ENCODE results near the gene LPXN.
A peak's percentile ranks its signal among the peaks of the same experiment; 100 is the strongest.

Gene LPXN

GRCh38 chr11:58511636-58512035 is 64.0 kb downstream of the LPXN start:
- no peak for DNase-seq

DNA sequence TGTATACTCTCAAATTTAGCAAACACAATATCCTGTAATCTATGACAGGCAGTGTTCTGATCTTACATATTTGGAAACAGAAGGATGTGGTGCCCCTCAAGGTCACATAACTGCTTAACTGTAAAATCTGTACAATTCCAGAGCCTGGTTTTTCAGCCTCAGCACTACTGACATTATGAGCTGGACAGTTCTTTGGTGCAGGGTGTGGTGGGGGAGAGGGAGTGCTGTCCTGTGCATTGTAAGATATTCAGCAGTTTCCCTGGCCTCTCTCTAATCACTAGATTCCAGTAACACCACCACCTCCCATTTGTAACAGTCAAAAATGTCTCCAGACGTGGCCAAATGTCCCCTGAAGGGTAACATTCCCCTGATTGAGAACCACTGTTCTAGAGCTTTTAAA is 65.9 kb downstream of the LPXN start:
- DNase-seq, result peak; percentile 38

GRCh38 chr11:58508814-58509213 is 66.8 kb downstream of the LPXN start:
- no peak for DNase-seq

DNA sequence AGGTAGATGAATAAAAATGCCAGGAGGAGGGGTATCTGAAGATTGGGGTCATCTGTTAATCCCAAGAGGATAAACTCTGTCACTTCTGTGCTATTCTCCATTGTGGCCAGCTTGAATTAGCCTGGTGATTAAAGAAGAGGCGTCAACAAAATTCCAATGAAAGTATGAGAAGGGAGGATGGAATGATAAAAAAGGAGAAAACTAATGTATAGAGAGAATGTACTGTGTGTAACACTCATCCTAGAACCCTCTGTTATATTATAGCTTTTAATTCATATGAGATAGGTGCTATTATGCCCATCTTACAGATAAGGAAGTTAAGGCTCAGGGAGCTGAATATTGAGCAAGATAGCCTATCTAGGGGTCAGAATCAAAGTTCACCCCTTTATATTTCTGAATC is 67.7 kb downstream of the LPXN start, which contains the start of gene OR5B21:
Gene OR5B21, minus strand, starts transcription at position 101 of the 400 bp plus-strand sequence. Its CDS starts 0 bp downstream, at position 101.
- no peak for DNase-seq

- no peak for DNase-seq
Measured at GRCh38 chr11:58507355-58507754, 68.3 kb downstream of the LPXN start.

DNA sequence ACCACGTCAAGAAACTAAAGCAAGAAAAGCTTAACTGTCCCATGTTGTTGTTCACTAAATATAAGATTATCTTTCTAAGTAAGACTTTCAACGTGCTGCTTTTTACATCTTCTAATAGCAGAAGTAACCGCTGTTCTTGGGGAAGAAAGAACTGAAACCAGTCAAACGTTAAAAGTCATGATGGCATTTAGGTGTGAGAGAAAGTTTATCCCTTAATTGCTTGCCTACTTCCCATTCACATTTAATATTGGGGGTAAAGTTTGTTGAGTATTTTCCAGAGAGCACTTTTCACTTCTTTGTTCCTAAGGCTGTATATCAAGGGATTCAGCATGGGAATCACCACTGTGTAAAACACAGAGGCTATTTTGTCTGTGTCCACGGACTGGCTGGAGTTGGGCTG is 68.7 kb downstream of the LPXN start:
- no peak for DNase-seq

DNA sequence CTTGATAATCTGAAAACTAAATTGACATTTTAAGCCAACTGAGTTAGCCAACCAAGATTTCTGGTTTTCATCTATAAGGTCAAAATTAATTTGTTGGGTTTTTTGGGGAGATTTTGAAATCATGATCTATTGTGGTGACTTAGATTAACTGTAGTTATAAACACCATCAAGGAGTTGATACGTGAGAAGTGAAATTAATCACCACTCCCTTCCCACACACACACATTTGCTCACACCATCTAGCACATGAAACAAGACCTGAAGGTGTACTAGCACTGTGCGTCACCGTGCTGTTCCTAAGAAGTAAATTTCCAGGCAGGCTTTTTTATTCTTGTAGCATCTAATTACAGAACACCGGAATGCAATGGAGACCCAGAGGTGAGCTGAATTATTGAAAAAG is 69.8 kb downstream of the LPXN start:
- no peak for DNase-seq

GRCh38 chr11:58504232-58504631 is 71.4 kb downstream of the LPXN start:
- no peak for DNase-seq

GRCh38 chr11:58503361-58503856 is 72.2 kb downstream of the LPXN start:
- DNase-seq, result no peak

DNA sequence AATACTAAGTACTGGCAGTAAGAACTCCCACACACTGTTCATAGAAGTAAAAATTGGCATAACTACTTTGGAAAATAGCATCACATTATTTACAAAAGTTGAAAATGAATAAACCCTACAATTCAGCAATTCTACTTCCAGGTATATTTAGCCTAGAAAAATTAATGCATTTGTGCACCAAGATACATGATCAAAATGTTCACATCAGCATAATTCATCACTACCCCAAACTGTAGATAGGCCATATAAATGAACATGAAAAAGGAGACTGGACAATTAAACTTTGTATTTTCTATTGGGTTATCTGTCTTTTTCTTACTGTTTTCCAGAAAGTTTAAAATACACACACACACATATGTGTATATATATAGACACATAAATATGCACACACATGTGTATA is 73.7 kb downstream of the LPXN start:
- DNase-seq, result no peak

DNA sequence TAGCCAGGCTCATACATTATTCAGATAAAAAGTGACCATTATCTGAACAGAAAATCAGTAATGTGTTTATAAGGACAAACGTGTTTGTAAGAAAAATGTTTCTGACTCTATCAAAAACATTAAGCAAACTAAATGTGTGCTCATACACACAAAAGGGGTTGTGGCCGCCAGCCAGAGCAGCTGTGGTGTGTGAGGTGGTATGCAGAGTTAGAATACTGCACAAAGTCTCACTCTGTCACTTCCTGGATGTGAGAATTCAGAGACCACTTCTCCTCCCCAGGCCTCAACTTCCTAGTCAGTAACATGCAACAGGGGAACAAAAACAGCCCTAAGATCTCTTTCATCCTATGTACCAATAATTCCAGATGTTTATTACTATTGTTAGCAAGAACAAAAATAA is 77.2 kb downstream of the LPXN start:
- DNase-seq, result peak; percentile 59

GRCh38 chr11:58497951-58498350 is 77.7 kb downstream of the LPXN start:
- DNase-seq, result no peak

GRCh38 chr11:58495906-58496305 is 79.8 kb downstream of the LPXN start:
- no peak for DNase-seq

- no peak for DNase-seq
Measured at GRCh38 chr11:58494101-58494500, 81.6 kb downstream of the LPXN start.

DNA sequence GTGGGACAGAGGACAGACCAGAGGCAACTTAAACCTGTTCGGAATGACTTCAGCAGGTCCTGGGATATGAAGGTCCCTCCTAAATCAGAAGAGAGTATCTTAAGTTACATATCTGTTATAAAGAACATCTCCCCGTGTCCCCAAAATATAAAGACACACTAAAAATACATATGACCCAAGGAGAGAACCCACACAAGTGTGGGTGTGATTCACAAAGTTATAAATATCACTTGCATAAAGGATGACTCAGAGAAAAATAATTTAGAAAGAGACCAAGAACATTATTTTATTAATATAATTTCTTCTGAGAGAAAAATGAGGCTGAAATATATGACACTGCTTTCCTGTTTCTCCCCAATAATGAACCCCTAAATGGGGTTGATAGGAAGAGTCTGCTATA is 82.0 kb downstream of the LPXN start:
- DNase-seq, result no peak

- peak; percentile 5 for DNase-seq
Measured at GRCh38 chr11:58490827-58491226, 84.8 kb downstream of the LPXN start.

- no peak for DNase-seq
Measured at GRCh38 chr11:58487170-58487569, 88.5 kb downstream of the LPXN start.

GRCh38 chr11:58485961-58486360 is 89.7 kb downstream of the LPXN start:
- DNase-seq, result no peak

Data from hematopoietic multipotent progenitor cell treated with erythropoietin and hydrocortisone succinate and interleukin-3 and kit ligand, for 4 days (in vitro differentiated cells).